ENCODE results near the gene VSIG10. TPM values are rescaled to one million over a fixed set of nuclear protein-coding genes. Genes with fewer than 3 reads are reported as not detected.

Gene VSIG10
- total RNA-seq, 1 experiment from 2014 or later: 56.2 TPM

DNA sequence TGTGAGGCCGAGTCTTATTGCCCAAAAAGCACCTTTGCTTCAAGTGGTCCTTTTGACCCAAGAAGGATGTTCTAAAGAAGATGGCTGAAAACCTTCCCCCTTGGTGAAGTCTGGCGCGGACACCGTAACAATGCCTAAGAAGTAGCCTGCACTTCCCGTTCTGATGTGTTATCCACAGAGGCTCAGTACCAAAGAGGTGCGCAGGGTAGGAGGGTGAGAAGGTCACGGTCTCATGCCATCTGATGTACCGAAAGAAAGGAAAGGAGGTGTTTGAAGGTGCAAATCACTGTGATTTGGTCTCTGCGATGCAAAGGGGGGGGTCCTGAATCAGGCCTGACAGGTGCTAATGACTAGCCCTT lies 42.0 kb upstream of the VSIG10 start:
- Histone ChIP-seq H3K36me3 (ENCODE audit: control insufficient read depth, insufficient read depth, low read length) (peaks cover 5% of the 10 kb centered on the region; the same call in 1 of the 2 replicates), H3K27me3 (ENCODE audit: control insufficient read depth, insufficient read depth, low read length) (no peaks in the 10 kb centered on the region), H3K4me1 (ENCODE audit: control insufficient read depth, insufficient read depth, low read length) (no peaks in the 10 kb centered on the region), H3K27ac (ENCODE audit: low read length) (no peak overlapping the region), H3K9me3 (ENCODE audit: control insufficient read depth, insufficient read depth, low read depth, low read length) (no peaks in the 10 kb centered on the region), H3K4me3 (ENCODE audit: low read depth in 2 of 2, low read length in 2 of 2) (no peak overlapping the region)
- BruUV-seq (replicated peaks): no TSS peak
- in situ Hi-C loops (cut with HindIII; ENCODE audit: low pct_unique_long_range_greater_than_20kb, low sequenced_read_pairs) (no loop called here), intact Hi-C loops (cut with micrococcal nuclease; ENCODE audit: unreplicated experiment) (no loop called here)
- TF ChIP-seq POLR2AphosphoS5 (IDR thresholded peaks at IDR 0.05; ENCODE audit: low read depth, low read length) (no peak), SIN3A (IDR thresholded peaks at IDR 0.05; ENCODE audit: borderline replicate concordance, insufficient read depth, low read depth, low read length) (no peak), TCF7L2 (IDR thresholded peaks at IDR 0.05; ENCODE audit: low read depth, low read length) (no peak)
- TF ChIP-seq, protein P1, sequence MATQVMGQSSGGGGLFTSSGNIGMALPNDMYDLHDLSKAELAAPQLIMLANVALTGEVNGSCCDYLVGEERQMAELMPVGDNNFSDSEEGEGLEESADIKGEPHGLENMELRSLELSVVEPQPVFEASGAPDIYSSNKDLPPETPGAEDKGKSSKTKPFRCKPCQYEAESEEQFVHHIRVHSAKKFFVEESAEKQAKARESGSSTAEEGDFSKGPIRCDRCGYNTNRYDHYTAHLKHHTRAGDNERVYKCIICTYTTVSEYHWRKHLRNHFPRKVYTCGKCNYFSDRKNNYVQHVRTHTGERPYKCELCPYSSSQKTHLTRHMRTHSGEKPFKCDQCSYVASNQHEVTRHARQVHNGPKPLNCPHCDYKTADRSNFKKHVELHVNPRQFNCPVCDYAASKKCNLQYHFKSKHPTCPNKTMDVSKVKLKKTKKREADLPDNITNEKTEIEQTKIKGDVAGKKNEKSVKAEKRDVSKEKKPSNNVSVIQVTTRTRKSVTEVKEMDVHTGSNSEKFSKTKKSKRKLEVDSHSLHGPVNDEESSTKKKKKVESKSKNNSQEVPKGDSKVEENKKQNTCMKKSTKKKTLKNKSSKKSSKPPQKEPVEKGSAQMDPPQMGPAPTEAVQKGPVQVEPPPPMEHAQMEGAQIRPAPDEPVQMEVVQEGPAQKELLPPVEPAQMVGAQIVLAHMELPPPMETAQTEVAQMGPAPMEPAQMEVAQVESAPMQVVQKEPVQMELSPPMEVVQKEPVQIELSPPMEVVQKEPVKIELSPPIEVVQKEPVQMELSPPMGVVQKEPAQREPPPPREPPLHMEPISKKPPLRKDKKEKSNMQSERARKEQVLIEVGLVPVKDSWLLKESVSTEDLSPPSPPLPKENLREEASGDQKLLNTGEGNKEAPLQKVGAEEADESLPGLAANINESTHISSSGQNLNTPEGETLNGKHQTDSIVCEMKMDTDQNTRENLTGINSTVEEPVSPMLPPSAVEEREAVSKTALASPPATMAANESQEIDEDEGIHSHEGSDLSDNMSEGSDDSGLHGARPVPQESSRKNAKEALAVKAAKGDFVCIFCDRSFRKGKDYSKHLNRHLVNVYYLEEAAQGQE (IDR thresholded peaks at IDR 0.05; ENCODE audit: insufficient read depth in 1 of 2, low read depth in 2 of 2, low read length in 1 of 2): no peak
- TF ChIP-seq, protein P2, sequence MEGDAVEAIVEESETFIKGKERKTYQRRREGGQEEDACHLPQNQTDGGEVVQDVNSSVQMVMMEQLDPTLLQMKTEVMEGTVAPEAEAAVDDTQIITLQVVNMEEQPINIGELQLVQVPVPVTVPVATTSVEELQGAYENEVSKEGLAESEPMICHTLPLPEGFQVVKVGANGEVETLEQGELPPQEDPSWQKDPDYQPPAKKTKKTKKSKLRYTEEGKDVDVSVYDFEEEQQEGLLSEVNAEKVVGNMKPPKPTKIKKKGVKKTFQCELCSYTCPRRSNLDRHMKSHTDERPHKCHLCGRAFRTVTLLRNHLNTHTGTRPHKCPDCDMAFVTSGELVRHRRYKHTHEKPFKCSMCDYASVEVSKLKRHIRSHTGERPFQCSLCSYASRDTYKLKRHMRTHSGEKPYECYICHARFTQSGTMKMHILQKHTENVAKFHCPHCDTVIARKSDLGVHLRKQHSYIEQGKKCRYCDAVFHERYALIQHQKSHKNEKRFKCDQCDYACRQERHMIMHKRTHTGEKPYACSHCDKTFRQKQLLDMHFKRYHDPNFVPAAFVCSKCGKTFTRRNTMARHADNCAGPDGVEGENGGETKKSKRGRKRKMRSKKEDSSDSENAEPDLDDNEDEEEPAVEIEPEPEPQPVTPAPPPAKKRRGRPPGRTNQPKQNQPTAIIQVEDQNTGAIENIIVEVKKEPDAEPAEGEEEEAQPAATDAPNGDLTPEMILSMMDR (IDR thresholded peaks at IDR 0.05): no peak
- CTCF ChIA-PET: no interaction called here
- ATAC-seq (no peak), DNase-seq (ENCODE audit: low read depth, low spot score) (no peak)
- POLR2A ChIA-PET: no interaction called here

DNA sequence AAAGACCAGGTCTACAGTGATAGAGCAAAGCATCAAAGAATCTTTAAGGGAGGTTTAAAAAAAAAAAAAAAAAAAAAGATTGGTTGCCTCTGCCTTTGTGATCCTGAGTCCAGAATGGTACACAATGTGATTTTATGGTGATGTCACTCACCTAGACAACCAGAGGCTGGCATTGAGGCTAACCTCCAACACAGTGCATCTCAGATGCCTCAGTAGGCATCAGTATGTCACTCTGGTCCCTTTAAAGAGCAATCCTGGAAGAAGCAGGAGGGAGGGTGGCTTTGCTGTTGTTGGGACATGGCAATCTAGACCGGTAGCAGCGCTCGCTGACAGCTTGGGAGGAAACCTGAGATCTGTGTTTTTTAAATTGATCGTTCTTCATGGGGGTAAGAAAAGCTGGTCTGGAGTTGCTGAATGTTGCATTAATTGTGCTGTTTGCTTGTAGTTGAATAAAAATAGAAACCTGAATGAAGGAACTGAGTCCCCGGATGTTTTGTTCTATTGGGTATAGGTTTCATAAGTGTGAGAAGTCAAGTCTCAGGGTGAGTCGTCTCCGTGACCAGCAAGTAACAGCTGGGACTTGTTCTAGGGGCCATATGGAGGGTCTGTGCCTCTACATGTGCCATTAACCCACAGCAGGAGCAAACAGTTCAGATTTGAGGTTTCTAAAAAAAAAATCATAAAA lies 41.4 kb upstream of the VSIG10 start:
- ChIA-PET CTCF (no interaction called here), POLR2A (no interaction called here)
- TSS peak; percentile 99 for BruUV-seq (replicated peaks)
- ATAC-seq (no peak), DNase-seq (ENCODE audit: low read depth, low spot score) (no peak)
- TF ChIP-seq POLR2AphosphoS5 (IDR thresholded peaks at IDR 0.05; ENCODE audit: low read depth, low read length) (no peak), SIN3A (IDR thresholded peaks at IDR 0.05; ENCODE audit: borderline replicate concordance, insufficient read depth, low read depth, low read length) (no peak), TCF7L2 (IDR thresholded peaks at IDR 0.05; ENCODE audit: low read depth, low read length) (no peak)
- TF ChIP-seq, protein P2 (IDR thresholded peaks at IDR 0.05): no peak
- TF ChIP-seq, protein P1 (IDR thresholded peaks at IDR 0.05; ENCODE audit: insufficient read depth in 1 of 2, low read depth in 2 of 2, low read length in 1 of 2): no peak
- H3K27me3 ChIP-seq (ENCODE audit: control insufficient read depth, insufficient read depth, low read length): no peaks in the 10 kb centered on the region
- no peaks in the 10 kb centered on the region for H3K9me3 ChIP-seq (ENCODE audit: control insufficient read depth, insufficient read depth, low read depth, low read length)
- H3K36me3 ChIP-seq (ENCODE audit: control insufficient read depth, insufficient read depth, low read length): peaks cover 4% of the 10 kb centered on the region; the same call in 1 of the 2 replicates
- H3K4me3 ChIP-seq (ENCODE audit: low read depth in 2 of 2, low read length in 2 of 2): no peak overlapping the region
- intact Hi-C loops (cut with micrococcal nuclease; ENCODE audit: unreplicated experiment): no loop called here
- in situ Hi-C loops (cut with HindIII; ENCODE audit: low pct_unique_long_range_greater_than_20kb, low sequenced_read_pairs): no loop called here
- no peak overlapping the region for H3K27ac ChIP-seq (ENCODE audit: low read length)
- H3K4me1 ChIP-seq (ENCODE audit: control insufficient read depth, insufficient read depth, low read length): no peaks in the 10 kb centered on the region

All from Panc1 (cell line).